ENCODE data around the gene PTPRM.

DNA sequence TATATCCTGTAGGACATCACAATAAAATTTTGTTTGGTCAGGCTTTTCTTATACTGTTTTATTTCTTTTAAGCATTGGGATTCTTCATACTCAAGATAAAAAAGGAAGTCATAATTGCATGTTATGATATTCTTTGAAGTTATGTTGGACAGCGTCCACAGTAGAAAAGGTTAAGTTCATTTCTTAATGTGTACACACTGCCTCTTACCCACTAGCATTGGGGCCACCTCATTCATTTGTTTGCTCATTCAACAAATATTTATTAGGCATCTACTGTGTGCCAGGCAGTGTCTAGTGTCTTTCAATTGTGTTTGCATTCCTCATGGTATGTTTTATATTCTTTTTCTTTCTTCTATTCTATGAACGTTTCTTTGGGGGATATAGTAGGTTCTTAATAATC, 70.2 kb downstream of the PTPRM start:
- TF ChIP-seq, protein P1, sequence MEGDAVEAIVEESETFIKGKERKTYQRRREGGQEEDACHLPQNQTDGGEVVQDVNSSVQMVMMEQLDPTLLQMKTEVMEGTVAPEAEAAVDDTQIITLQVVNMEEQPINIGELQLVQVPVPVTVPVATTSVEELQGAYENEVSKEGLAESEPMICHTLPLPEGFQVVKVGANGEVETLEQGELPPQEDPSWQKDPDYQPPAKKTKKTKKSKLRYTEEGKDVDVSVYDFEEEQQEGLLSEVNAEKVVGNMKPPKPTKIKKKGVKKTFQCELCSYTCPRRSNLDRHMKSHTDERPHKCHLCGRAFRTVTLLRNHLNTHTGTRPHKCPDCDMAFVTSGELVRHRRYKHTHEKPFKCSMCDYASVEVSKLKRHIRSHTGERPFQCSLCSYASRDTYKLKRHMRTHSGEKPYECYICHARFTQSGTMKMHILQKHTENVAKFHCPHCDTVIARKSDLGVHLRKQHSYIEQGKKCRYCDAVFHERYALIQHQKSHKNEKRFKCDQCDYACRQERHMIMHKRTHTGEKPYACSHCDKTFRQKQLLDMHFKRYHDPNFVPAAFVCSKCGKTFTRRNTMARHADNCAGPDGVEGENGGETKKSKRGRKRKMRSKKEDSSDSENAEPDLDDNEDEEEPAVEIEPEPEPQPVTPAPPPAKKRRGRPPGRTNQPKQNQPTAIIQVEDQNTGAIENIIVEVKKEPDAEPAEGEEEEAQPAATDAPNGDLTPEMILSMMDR (IDR thresholded peaks at IDR 0.05 in 2 of 3, conservative IDR thresholded peaks at IDR 0.05 in 1 of 3; ENCODE audit: borderline replicate concordance in 1 of 3, insufficient read depth in 1 of 3, low read depth in 2 of 3, low read length in 2 of 3) = no peak
- no peak for TF ChIP-seq SRF (IDR thresholded peaks at IDR 0.05; ENCODE audit: low read depth)
- no peak for TF ChIP-seq EZH2 (IDR thresholded peaks at IDR 0.05)
- TF ChIP-seq, protein P2, sequence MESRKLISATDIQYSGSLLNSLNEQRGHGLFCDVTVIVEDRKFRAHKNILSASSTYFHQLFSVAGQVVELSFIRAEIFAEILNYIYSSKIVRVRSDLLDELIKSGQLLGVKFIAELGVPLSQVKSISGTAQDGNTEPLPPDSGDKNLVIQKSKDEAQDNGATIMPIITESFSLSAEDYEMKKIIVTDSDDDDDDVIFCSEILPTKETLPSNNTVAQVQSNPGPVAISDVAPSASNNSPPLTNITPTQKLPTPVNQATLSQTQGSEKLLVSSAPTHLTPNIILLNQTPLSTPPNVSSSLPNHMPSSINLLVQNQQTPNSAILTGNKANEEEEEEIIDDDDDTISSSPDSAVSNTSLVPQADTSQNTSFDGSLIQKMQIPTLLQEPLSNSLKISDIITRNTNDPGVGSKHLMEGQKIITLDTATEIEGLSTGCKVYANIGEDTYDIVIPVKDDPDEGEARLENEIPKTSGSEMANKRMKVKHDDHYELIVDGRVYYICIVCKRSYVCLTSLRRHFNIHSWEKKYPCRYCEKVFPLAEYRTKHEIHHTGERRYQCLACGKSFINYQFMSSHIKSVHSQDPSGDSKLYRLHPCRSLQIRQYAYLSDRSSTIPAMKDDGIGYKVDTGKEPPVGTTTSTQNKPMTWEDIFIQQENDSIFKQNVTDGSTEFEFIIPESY (IDR thresholded peaks at IDR 0.05; ENCODE audit: extremely low read depth, insufficient replicate concordance, low read length) = no peak
- TF ChIP-seq ZFX (IDR thresholded peaks at IDR 0.05) = no peak
- no peak for TF ChIP-seq SIN3A (IDR thresholded peaks at IDR 0.05; ENCODE audit: low read depth)

Measured in HCT116 (cell line).